ENCODE measurements around the gene CCDC8.

DNA sequence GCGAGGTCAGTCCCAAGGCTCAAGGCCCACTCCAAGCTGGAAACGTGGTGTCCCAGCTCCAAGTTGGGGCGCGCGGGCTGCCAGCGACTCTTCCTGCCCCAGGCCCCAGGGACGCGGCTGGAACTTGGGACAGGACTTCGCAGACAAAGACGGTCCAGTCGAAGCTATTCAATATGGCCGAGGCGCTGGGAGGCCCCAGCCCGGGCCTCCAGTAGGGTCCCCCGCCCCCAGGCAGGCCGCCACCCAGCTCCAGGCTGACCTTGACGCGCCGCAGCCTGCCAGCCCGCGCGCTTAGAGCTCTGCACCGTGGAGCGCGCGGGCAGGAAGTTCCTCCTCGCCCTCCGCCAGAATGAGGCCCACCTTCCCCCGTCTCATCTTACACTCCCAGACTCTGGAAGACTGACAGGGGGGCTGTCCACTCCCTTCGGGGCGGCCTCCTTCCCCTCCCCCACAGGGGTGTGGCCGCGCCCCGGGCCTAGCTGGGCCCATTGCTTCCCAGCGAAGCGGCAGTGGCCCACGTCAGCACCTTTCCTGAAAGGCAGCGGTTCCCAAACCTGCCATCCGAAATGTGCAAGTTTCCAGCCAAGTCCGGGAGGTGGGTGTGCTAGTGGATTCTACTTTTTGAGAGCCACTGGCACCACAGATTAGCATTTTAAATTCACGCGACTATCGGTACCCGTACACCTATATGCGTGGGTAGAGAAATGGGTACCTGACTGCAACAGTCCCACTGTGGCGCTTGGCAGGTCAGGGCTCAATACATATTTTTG lies at the start of gene CCDC8:
- TF ChIP-seq SUZ12 (IDR thresholded peaks at IDR 0.05; ENCODE audit: extremely low read depth, insufficient read depth, insufficient read length) (no peak), ZNF274 (IDR thresholded peaks at IDR 0.05; ENCODE audit: low read depth, low read length) (no peak)
